OCI-LY1 (cell line): Measurements from ENCODE around the gene BACE2.

Source experiments
- H2AFZ ChIP-seq: fragments of 200-600 bp; sonication (generic), shearing (Covaris generic); 2 replicates; pipeline ENCODE4 v1.6.0; 2014; ENCODE audit warnings: antibody characterized with exemption, mild to moderate bottlenecking, low read length
- H3F3A ChIP-seq: fragments of 200-600 bp; sonication (generic), shearing (Covaris generic); 2 replicates; pipeline ENCODE4 v1.6.0; 2014; ENCODE audit warnings: mild to moderate bottlenecking, antibody characterized with exemption, low read length, moderate library complexity; ENCODE audit not compliant: insufficient read depth
- H3K27ac ChIP-seq: fragments of 200-600 bp; sonication (generic); 2 replicates; pipeline ENCODE4 v1.5.1; 2014; ENCODE audit warnings: low read length, mixed run types, mild to moderate bottlenecking, low read depth; ENCODE audit not compliant: poor library complexity, severe bottlenecking
- H3K27me3 ChIP-seq: fragments of 200-600 bp; sonication (generic); 2 replicates; pipeline ENCODE4 v1.6.0; 2014; ENCODE audit warnings: antibody characterized with exemption, mild to moderate bottlenecking, low read length, moderate library complexity; ENCODE audit not compliant: insufficient read depth
- H3K36me3 ChIP-seq: fragments of 200-600 bp; sonication (generic); 2 replicates; pipeline ENCODE4 v1.6.1; 2014; ENCODE audit warnings: mild to moderate bottlenecking, antibody characterized with exemption, low read length, moderate library complexity, mixed read lengths; ENCODE audit not compliant: insufficient read depth
- H3K4me1 ChIP-seq: fragments of 200-600 bp; sonication (generic); 2 replicates; pipeline ENCODE4 v1.5.1; 2014; ENCODE audit warnings: mild to moderate bottlenecking, low read length, moderate library complexity; ENCODE audit not compliant: insufficient read depth, severe bottlenecking
- H3K4me2 ChIP-seq: fragments of 200-600 bp; sonication (generic), shearing (Covaris generic); 2 replicates; pipeline ENCODE4 v1.6.1; 2014; ENCODE audit warnings: low read length
- H3K4me3 ChIP-seq: fragments of 200-600 bp; sonication (generic); 2 replicates; pipeline ENCODE4 v1.5.1; 2014; ENCODE audit warnings: low read length, low read depth, mild to moderate bottlenecking, mixed read lengths; ENCODE audit not compliant: poor library complexity, severe bottlenecking
- H3K79me2 ChIP-seq: fragments of 200-600 bp; shearing (Covaris generic); 2 replicates; pipeline ENCODE4 v1.6.1; 2016; ENCODE audit warnings: mixed run types, low read length, mixed read lengths; ENCODE audit not compliant: insufficient read depth
- H3K9ac ChIP-seq: fragments of 200-600 bp; sonication (generic), shearing (Covaris generic); 2 replicates; pipeline ENCODE4 v1.6.1; 2014; ENCODE audit warnings: mild to moderate bottlenecking, low read length, mixed read lengths
- H3K9me2 ChIP-seq: fragments of 200-600 bp; sonication (generic), shearing (Covaris generic); 2 replicates; pipeline ENCODE4 v1.6.1; 2014; ENCODE audit warnings: low read depth, mild to moderate bottlenecking, low read length, mixed read lengths
- H3K9me3 ChIP-seq: fragments of 200-600 bp; shearing (Covaris generic); 2 replicates; pipeline ENCODE4 v1.6.1; 2014; ENCODE audit warnings: low read length, mixed read lengths
- H4K20me1 ChIP-seq: fragments of 200-600 bp; sonication (generic), shearing (Covaris generic); 2 replicates; pipeline ENCODE4 v1.6.0; 2016; ENCODE audit warnings: mild to moderate bottlenecking, low read length; ENCODE audit not compliant: insufficient read depth
- EZH2 ChIP-seq: fragments of 200-600 bp; sonication (generic), shearing (Covaris generic); IDR thresholded peaks from 2 replicates; pipeline ENCODE4 v1.8.0; 2017; ENCODE audit warnings: borderline replicate concordance, mixed run types, mild to moderate bottlenecking, antibody characterized with exemption, low read length, moderate library complexity, mixed read lengths
- TF ChIP-seq, protein P1 (sequence below): fragments of 200-600 bp; sonication (generic), shearing (Covaris generic); IDR thresholded peaks from 2 replicates; pipeline ENCODE4 v1.5.1; 2017; ENCODE audit warnings: mild to moderate bottlenecking, antibody characterized with exemption, low read length, moderate library complexity, mixed read lengths

The BACE2 gene

DNA sequence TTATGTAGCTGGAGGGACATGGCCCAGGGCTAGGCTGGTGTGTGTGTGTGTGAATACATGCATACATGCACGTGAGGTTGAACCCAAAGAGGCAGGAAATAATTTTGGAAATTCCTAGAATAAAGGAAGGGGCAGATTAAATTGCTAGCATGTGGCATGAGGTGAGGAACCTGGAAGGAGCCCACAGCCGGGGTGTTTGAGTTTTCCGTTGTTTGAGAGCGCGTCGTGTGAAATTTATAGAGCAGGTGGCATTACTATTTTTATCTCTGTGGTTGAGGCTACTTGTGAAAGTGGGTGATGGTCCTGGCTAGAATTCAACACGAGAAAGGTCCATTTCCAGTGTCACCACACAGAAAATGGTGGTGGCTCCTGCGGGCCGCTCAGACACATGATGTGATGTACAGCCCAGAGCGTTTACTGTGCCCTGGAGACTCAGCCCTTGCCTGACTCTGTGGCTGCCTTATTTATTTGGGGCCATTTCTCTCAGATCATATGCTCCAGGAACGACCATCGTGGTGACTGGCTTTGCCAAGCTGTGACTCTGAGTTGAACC is 48.0 kb downstream of the BACE2 start:
- Histone ChIP-seq H3K4me1 (no peaks in the 10 kb centered on the region), H3K27ac (no peak overlapping the region), H2AFZ (no peak overlapping the region), H3K36me3 (no peaks in the 10 kb centered on the region), H3K9me3 (no peaks in the 10 kb centered on the region), H3K9ac (no peak overlapping the region), H3K27me3 (peaks cover 11% of the 10 kb centered on the region; the same call in 1 of the 2 replicates), H3K9me2 (no peaks in the 10 kb centered on the region), H3K79me2 (no peaks in the 10 kb centered on the region), H3K4me2 (no peak overlapping the region), H3K4me3 (no peak overlapping the region), H3F3A (no peaks in the 10 kb centered on the region), H4K20me1 (no peaks in the 10 kb centered on the region)
- no peak for TF ChIP-seq EZH2
- TF ChIP-seq, protein P1, sequence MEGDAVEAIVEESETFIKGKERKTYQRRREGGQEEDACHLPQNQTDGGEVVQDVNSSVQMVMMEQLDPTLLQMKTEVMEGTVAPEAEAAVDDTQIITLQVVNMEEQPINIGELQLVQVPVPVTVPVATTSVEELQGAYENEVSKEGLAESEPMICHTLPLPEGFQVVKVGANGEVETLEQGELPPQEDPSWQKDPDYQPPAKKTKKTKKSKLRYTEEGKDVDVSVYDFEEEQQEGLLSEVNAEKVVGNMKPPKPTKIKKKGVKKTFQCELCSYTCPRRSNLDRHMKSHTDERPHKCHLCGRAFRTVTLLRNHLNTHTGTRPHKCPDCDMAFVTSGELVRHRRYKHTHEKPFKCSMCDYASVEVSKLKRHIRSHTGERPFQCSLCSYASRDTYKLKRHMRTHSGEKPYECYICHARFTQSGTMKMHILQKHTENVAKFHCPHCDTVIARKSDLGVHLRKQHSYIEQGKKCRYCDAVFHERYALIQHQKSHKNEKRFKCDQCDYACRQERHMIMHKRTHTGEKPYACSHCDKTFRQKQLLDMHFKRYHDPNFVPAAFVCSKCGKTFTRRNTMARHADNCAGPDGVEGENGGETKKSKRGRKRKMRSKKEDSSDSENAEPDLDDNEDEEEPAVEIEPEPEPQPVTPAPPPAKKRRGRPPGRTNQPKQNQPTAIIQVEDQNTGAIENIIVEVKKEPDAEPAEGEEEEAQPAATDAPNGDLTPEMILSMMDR: no peak

DNA sequence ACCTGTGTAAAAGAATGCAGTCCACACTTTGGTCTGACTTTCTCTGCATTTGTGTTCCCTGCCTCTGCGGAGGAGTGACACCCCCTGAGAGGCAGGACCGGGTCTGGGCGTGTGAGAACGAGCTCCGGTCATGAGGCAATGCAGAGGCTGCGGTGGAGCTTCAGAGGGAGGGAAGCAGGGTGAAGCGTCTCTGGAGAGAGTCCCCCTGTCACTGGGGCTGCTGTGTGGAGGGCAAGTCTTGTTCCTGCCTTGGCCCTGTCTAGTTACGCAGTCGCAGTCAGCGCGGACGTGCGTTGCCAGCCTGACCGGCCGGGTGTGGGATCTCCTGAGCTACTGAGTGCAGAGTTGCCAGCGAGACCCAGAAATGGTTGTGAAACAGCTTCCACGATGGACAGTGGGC is 48.5 kb downstream of the BACE2 start:
- no peak overlapping the region for H3K9ac ChIP-seq
- H3K79me2 ChIP-seq: no peaks in the 10 kb centered on the region
- no peaks in the 10 kb centered on the region for H3K9me3 ChIP-seq
- no peak overlapping the region for H3K4me3 ChIP-seq
- no peak overlapping the region for H3K27ac ChIP-seq
- no peaks in the 10 kb centered on the region for H4K20me1 ChIP-seq
- no peaks in the 10 kb centered on the region for H3K4me1 ChIP-seq
- no peaks in the 10 kb centered on the region for H3F3A ChIP-seq
- no peaks in the 10 kb centered on the region for H3K9me2 ChIP-seq
- H3K36me3 ChIP-seq: no peaks in the 10 kb centered on the region
- H3K27me3 ChIP-seq: peaks cover 11% of the 10 kb centered on the region; the same call in 1 of the 2 replicates
- no peak overlapping the region for H2AFZ ChIP-seq
- no peak for TF ChIP-seq EZH2
- TF ChIP-seq, protein P1: no peak
- H3K4me2 ChIP-seq: no peak overlapping the region

DNA sequence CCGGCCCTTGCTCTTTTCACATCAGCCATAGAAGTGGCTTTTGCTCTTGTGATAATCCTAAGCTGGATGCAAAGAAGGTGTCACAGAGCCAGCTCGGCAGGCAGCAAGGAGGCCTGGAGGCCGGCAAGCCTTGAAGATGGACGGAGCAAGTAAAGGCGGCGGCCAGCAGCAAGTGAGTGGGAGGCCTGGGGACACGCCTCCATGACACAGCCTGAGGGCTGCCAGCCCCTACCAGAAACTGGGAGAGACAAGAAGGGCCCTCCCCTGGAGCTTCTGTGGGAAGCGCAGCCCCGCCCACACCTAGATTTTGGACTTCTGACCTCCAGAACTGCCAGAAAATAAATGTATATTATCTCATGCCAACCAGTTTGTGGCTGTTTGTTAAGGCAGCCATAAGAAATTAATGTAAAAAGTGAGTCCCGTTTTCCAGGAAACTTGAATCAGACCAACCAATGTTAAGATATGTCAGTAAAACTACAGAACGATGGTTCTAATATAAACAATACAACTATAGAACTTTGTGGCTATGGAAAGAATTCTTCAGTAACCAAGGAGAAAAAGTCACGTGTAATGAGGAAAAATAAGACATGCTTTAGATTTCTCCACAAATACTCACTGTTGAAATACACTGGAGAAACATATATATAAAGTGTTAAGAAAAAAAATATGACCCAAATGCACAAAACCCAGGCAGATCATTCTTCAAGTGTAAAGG is 49.9 kb downstream of the BACE2 start:
- no peak overlapping the region for H3K9ac ChIP-seq
- H3K9me3 ChIP-seq: no peaks in the 10 kb centered on the region
- no peak overlapping the region for H3K27ac ChIP-seq
- no peaks in the 10 kb centered on the region for H4K20me1 ChIP-seq
- no peaks in the 10 kb centered on the region for H3K79me2 ChIP-seq
- H3K36me3 ChIP-seq: no peaks in the 10 kb centered on the region
- no peaks in the 10 kb centered on the region for H3F3A ChIP-seq
- TF ChIP-seq, protein P1: no peak
- TF ChIP-seq EZH2: no peak
- H2AFZ ChIP-seq: no peak overlapping the region
- H3K4me2 ChIP-seq: no peak overlapping the region
- H3K27me3 ChIP-seq: peaks cover 11% of the 10 kb centered on the region; the same call in 1 of the 2 replicates
- no peaks in the 10 kb centered on the region for H3K4me1 ChIP-seq
- H3K9me2 ChIP-seq: no peaks in the 10 kb centered on the region
- H3K4me3 ChIP-seq: no peak overlapping the region
